GM04503 (cell line): ENCODE results near the gene ADAMTS15.

Source experiments
- DNase-seq: peaks from one replicate; pipeline ENCODE4 v3.0.0-alpha.2; 2012; ENCODE audit warnings: low read depth

Gene ADAMTS15

GRCh38 chr11:130478881-130479280 is 30.4 kb downstream of the ADAMTS15 start:
- no peak for DNase-seq

GRCh38 chr11:130480186-130480585 is 31.7 kb downstream of the ADAMTS15 start:
- DNase-seq = no peak

- no peak for DNase-seq
Observed at GRCh38 chr11:130480711-130481140, 32.3 kb downstream of the ADAMTS15 start.

- no peak for DNase-seq
Observed at GRCh38 chr11:130483124-130483523, 34.7 kb downstream of the ADAMTS15 start.

GRCh38 chr11:130485983-130486382 is 37.5 kb downstream of the ADAMTS15 start:
- DNase-seq = no peak

- no peak for DNase-seq
Observed at GRCh38 chr11:130486391-130486836, 38.0 kb downstream of the ADAMTS15 start.

GRCh38 chr11:130486987-130487923 is 38.8 kb downstream of the ADAMTS15 start:
- DNase-seq = no peak

- DNase-seq = no peak
Observed at GRCh38 chr11:130487924-130488815, 39.7 kb downstream of the ADAMTS15 start.

- no peak for DNase-seq
Observed at GRCh38 chr11:130488848-130489584, 40.6 kb downstream of the ADAMTS15 start.

GRCh38 chr11:130489716-130490115 is 41.3 kb downstream of the ADAMTS15 start:
- no peak for DNase-seq

GRCh38 chr11:130490682-130491449 is 42.4 kb downstream of the ADAMTS15 start:
- DNase-seq = no peak

- DNase-seq = no peak
Observed at GRCh38 chr11:130498181-130498580, 49.7 kb downstream of the ADAMTS15 start.

- DNase-seq = no peak
Observed at GRCh38 chr11:130499828-130500227, 51.4 kb downstream of the ADAMTS15 start.

- DNase-seq = no peak
Observed at GRCh38 chr11:130504317-130504716, 55.9 kb downstream of the ADAMTS15 start.

- no peak for DNase-seq
Observed at GRCh38 chr11:130508913-130509312, 60.5 kb downstream of the ADAMTS15 start.

GRCh38 chr11:130509942-130510341 is 61.5 kb downstream of the ADAMTS15 start:
- no peak for DNase-seq

GRCh38 chr11:130510407-130511006 is 62.1 kb downstream of the ADAMTS15 start:
- no peak for DNase-seq

GRCh38 chr11:130511765-130512164 is 63.3 kb downstream of the ADAMTS15 start:
- DNase-seq = no peak

GRCh38 chr11:130512662-130513061 is 64.2 kb downstream of the ADAMTS15 start:
- DNase-seq = no peak

- peak; percentile 18 for DNase-seq
Observed at GRCh38 chr11:130513132-130513531, 64.7 kb downstream of the ADAMTS15 start.

GRCh38 chr11:130514316-130514715 is 65.9 kb downstream of the ADAMTS15 start:
- peak; percentile 31 for DNase-seq
